HCT116 (cell line): Measurements from ENCODE around the gene ANTXRL. TPM values are rescaled to one million over a fixed set of nuclear protein-coding genes. Genes with fewer than 3 reads are reported as not detected.

Source experiments
- ATAC-seq: fragments of 200-7000 bp; cut with Tn5 transposase; 2 replicates; pipeline ENCODE4 v1.9.1; 2020; ENCODE audit warnings: mild to moderate bottlenecking, moderate library complexity
- BruUV-seq: library from RNA; stranded (reverse); fragments of 400-500 nt; replicated peaks from 2 replicates; lab custom pipeline; 2021; lab: Mats Ljungman, UMichigan
- CTCF ChIA-PET: fragments of 300-600 bp; sonication (Branson Sonifier 250); formaldehyde crosslinking; loops from one replicate; lab custom pipeline; 2021; ENCODE audit warnings: antibody characterized with exemption; lab: Charles Lee
- POLR2A ChIA-PET: fragments of 300-600, 350-600 bp; sonication (Branson Sonifier 250); formaldehyde crosslinking; loops from one replicate; lab custom pipeline; 2021; ENCODE audit warnings: antibody characterized with exemption; lab: Charles Lee
- RAD21 ChIA-PET, 2 experiments: fragments of 300-600 bp; sonication (Branson Sonifier 250); formaldehyde crosslinking; loops; one replicate each; lab custom pipeline; 2023; ENCODE audit warnings: low total read pairs in 2 of 2; ENCODE audit not compliant: uncharacterized antibody in 2 of 2, unreplicated experiment in 2 of 2, low non-redundant PET in 1 of 2; lab: Charles Lee
- DNase-seq: peaks from one replicate; pipeline ENCODE4 v3.0.0-alpha.2; 2010; ENCODE audit warnings: low read depth, low spot score
- H2AFZ ChIP-seq: fragments of 200-600 bp; shearing (Covaris generic), sonication (generic); 2 replicates; pipeline ENCODE4 v1.6.1; 2017; ENCODE audit warnings: low read depth, mixed run types, mixed read lengths, antibody characterized with exemption, low read length; ENCODE audit not compliant: poor library complexity, severe bottlenecking
- H3K27ac ChIP-seq: 2 replicates; pipeline ENCODE4 v1.5.1; 2012; ENCODE audit warnings: low read depth, low read length
- H3K27me3 ChIP-seq: fragments of 200-600 bp; sonication (generic); 2 replicates; pipeline ENCODE4 v1.6.1; 2016; ENCODE audit warnings: mixed run types, low read length, mixed read lengths; ENCODE audit not compliant: insufficient read depth
- H3K36me3 ChIP-seq, 2 experiments: fragments of 200-500 bp in 1 of 2; fragments of 200-600 bp in 1 of 2; sonication (Bioruptor generic) in 1 of 2; sonication (generic) in 1 of 2; 2 replicates each; pipeline versions ENCODE4 v1.5.1 to v1.6.1; 2014 to 2016; ENCODE audit warnings: low read length in 2 of 2, inconsistent platforms in 1 of 2, mixed read lengths in 1 of 2, mixed run types in 1 of 2; ENCODE audit not compliant: insufficient read depth in 2 of 2, control insufficient read depth in 1 of 2
- H3K4me1 ChIP-seq, 2 experiments: fragments of 200-600 bp in 1 of 2; sonication (generic) in 1 of 2; 2 replicates each; pipeline versions ENCODE4 v1.5.1 to v1.6.1; 2012 to 2017; ENCODE audit warnings: low read length in 2 of 2, inconsistent platforms in 1 of 2, mild to moderate bottlenecking in 1 of 2, mixed read lengths in 1 of 2, mixed run types in 1 of 2, moderate library complexity in 1 of 2; ENCODE audit not compliant: insufficient read depth in 2 of 2, control insufficient read depth in 1 of 2
- H3K4me2 ChIP-seq: fragments of 200-600 bp; sonication (generic); 2 replicates; pipeline ENCODE4 v1.6.1; 2017; ENCODE audit warnings: mixed run types, low read length, mixed read lengths
- H3K4me3 ChIP-seq, 2 experiments: fragments of 200-600 bp in 1 of 2; sonication (generic) in 1 of 2; replicated peaks in 1 of 2; 2 replicates each; pipeline ENCODE4 v1.5.1; 2011 to 2016; ENCODE audit warnings: low read length in 2 of 2, control low read depth in 1 of 2, low read depth in 1 of 2, mild to moderate bottlenecking in 1 of 2, mixed read lengths in 1 of 2, mixed run types in 1 of 2
- H3K79me2 ChIP-seq: fragments of 200-600 bp; sonication (generic); 2 replicates; pipeline ENCODE4 v1.6.1; 2017; ENCODE audit warnings: mild to moderate bottlenecking, mixed run types, low read length, moderate library complexity, mixed read lengths; ENCODE audit not compliant: insufficient read depth
- H3K9ac ChIP-seq: fragments of 200-600 bp; sonication (generic); 2 replicates; pipeline ENCODE4 v1.6.1; 2016; ENCODE audit warnings: low read length, mixed read lengths
- H3K9me2 ChIP-seq: fragments of 200-600 bp; sonication (generic), shearing (Covaris generic); 2 replicates; pipeline ENCODE4 v1.6.1; 2017; ENCODE audit warnings: mixed run types, mild to moderate bottlenecking, moderate library complexity; ENCODE audit not compliant: insufficient read depth
- H3K9me3 ChIP-seq, 2 experiments: fragments of 200-500 bp in 1 of 2; fragments of 200-600 bp in 1 of 2; sonication (Bioruptor generic) in 1 of 2; sonication (generic) in 1 of 2; 2 replicates each; pipeline ENCODE4 v1.6.1; 2014 to 2017; ENCODE audit warnings: low read length in 2 of 2, mixed read lengths in 2 of 2, inconsistent platforms in 1 of 2, low read depth in 1 of 2, mild to moderate bottlenecking in 1 of 2, mixed run types in 1 of 2, moderate library complexity in 1 of 2; ENCODE audit not compliant: control insufficient read depth in 1 of 2, insufficient read depth in 1 of 2
- H4K20me1 ChIP-seq: fragments of 200-600 bp; sonication (generic), shearing (Covaris generic); 2 replicates; pipeline ENCODE4 v1.6.1; 2017; ENCODE audit warnings: mixed run types, mild to moderate bottlenecking, moderate library complexity; ENCODE audit not compliant: insufficient read depth
- ATF3 ChIP-seq: IDR thresholded peaks from 2 replicates; pipeline ENCODE4 v1.6.1; 2012
- CBX3 ChIP-seq: IDR thresholded peaks from 2 replicates; pipeline ENCODE4 v1.6.1; 2012; ENCODE audit warnings: low read depth
- CEBPB ChIP-seq: IDR thresholded peaks from 2 replicates; pipeline ENCODE4 v1.6.1; 2012; ENCODE audit warnings: low read depth
- CTCF ChIP-seq, 3 experiments: fragments of 200-600 bp in 1 of 3; sonication (generic) in 1 of 3; IDR thresholded peaks in 2 of 3; conservative IDR thresholded peaks in 1 of 3; 2 replicates each; pipeline ENCODE4 v1.5.1; 2012 to 2017; ENCODE audit warnings: low read depth in 2 of 3, low read length in 2 of 3, antibody characterized with exemption in 1 of 3, borderline replicate concordance in 1 of 3, control low read depth in 1 of 3, mild to moderate bottlenecking in 1 of 3, mixed read lengths in 1 of 3, mixed run types in 1 of 3, moderate library complexity in 1 of 3; ENCODE audit not compliant: insufficient read depth in 1 of 3
- EGR1 ChIP-seq: IDR thresholded peaks from 2 replicates; pipeline ENCODE4 v1.6.1; 2012; ENCODE audit warnings: low read depth
- ELF1 ChIP-seq: IDR thresholded peaks from 2 replicates; pipeline ENCODE4 v1.6.1; 2012; ENCODE audit warnings: low read depth, borderline replicate concordance
- EZH2phosphoT487 ChIP-seq: fragments of 200-600 bp; IDR thresholded peaks from 2 replicates; pipeline ENCODE4 v1.6.1; 2018; ENCODE audit warnings: antibody characterized with exemption, borderline replicate concordance
- FOSL1 ChIP-seq: IDR thresholded peaks from 2 replicates; pipeline ENCODE4 v1.6.1; 2012; ENCODE audit warnings: low read depth
- JUND ChIP-seq: IDR thresholded peaks from 2 replicates; pipeline ENCODE4 v1.6.1; 2012
- MAX ChIP-seq: IDR thresholded peaks from 2 replicates; pipeline ENCODE4 v1.6.1; 2012
- POLR2A ChIP-seq: IDR thresholded peaks from 2 replicates; pipeline ENCODE4 v1.7.0; 2011; ENCODE audit warnings: borderline replicate concordance; ENCODE audit not compliant: insufficient read depth, insufficient read length; ENCODE audit errors: extremely low read depth
- RAD21 ChIP-seq: IDR thresholded peaks from 2 replicates; pipeline ENCODE4 v1.6.1; 2012; ENCODE audit warnings: low read depth, mild to moderate bottlenecking
- REST ChIP-seq: IDR thresholded peaks from 2 replicates; pipeline ENCODE4 v1.6.1; 2012; ENCODE audit warnings: low read depth
- SIN3A ChIP-seq: IDR thresholded peaks from 2 replicates; pipeline ENCODE4 v1.6.1; 2012; ENCODE audit warnings: low read depth
- SP1 ChIP-seq: IDR thresholded peaks from 2 replicates; pipeline ENCODE4 v1.6.1; 2012; ENCODE audit warnings: low read depth
- SRF ChIP-seq: IDR thresholded peaks from 2 replicates; pipeline ENCODE4 v1.6.1; 2012; ENCODE audit warnings: low read depth
- TCF7L2 ChIP-seq: IDR thresholded peaks from 2 replicates; pipeline ENCODE4 v1.7.0; 2011; ENCODE audit warnings: borderline replicate concordance, inconsistent platforms; ENCODE audit not compliant: insufficient read depth, insufficient read length; ENCODE audit errors: extremely low read depth
- YY1 ChIP-seq: IDR thresholded peaks from 2 replicates; pipeline ENCODE4 v1.6.1; 2011; ENCODE audit warnings: low read length, low read depth, moderate library complexity, mild to moderate bottlenecking; ENCODE audit not compliant: insufficient replicate concordance; ENCODE audit errors: extremely low read depth
- ZBTB33 ChIP-seq: IDR thresholded peaks from 2 replicates; pipeline ENCODE4 v1.6.1; 2011; ENCODE audit warnings: mild to moderate bottlenecking, low read length, moderate library complexity; ENCODE audit not compliant: insufficient replicate concordance; ENCODE audit errors: extremely low read depth
- ZFX ChIP-seq: fragments of 450-650 bp; IDR thresholded peaks from 2 replicates; pipeline ENCODE4 v1.6.1; 2017
- intact Hi-C: fragments of 100-400 bp; cut with micrococcal nuclease; formaldehyde crosslinking; loops from 2 replicates; pipeline ENCODE4 v1.10.0; 2022
- total RNA-seq: library from RNA; stranded (reverse); gene quantifications from one replicate; pipeline ENCODE4 v1.2.1, GENCODE V29; 2021; ENCODE audit not compliant: unreplicated experiment

The ANTXRL gene
- total RNA-seq, 1 experiment from 2014 or later = not detected

GRCh38 chr10:46323176-46323575, 36.4 kb downstream of the ANTXRL start:
- RAD21 ChIA-PET = no interaction called here
- Histone ChIP-seq H3K4me3 (no peak overlapping the region), H3K4me2 (no peak overlapping the region), H3K4me1 (no peaks in the 10 kb centered on the region), H2AFZ (no peak overlapping the region), H3K27me3 (no peaks in the 10 kb centered on the region), H3K9me3 (no peaks in the 10 kb centered on the region), H3K27ac (no peak overlapping the region), H3K9ac (no peak overlapping the region), H3K79me2 (no peaks in the 10 kb centered on the region), H4K20me1 (no peaks in the 10 kb centered on the region), H3K36me3 (no peaks in the 10 kb centered on the region), H3K9me2 (no peaks in the 10 kb centered on the region)
- DNase-seq = no peak
- intact Hi-C loops = no loop called here
- TF ChIP-seq CTCF (IDR thresholded peaks at IDR 0.05 in 2 of 3, conservative IDR thresholded peaks at IDR 0.05 in 1 of 3; ENCODE audit: borderline replicate concordance in 1 of 3, insufficient read depth in 1 of 3, low read depth in 2 of 3, low read length in 2 of 3) (no peak), CEBPB (no peak), SRF (no peak), CBX3 (no peak), ATF3 (no peak), YY1 (no peak), ELF1 (no peak), SP1 (no peak), POLR2A (no peak), RAD21 (no peak), REST (no peak), TCF7L2 (no peak), SIN3A (no peak), ZBTB33 (no peak), ZFX (no peak), JUND (no peak), EZH2phosphoT487 (no peak), FOSL1 (no peak), MAX (no peak), EGR1 (no peak)
- CTCF ChIA-PET = no interaction called here
- POLR2A ChIA-PET = no interaction called here
- no peak for ATAC-seq
- BruUV-seq = no TSS peak
